Ishikawa (cell line): ENCODE data around the gene RNF183.

Source experiments
- CREB1 ChIP-seq: IDR thresholded peaks from 2 replicates; pipeline ENCODE4 v1.6.1; 2012; ENCODE audit warnings: low read depth
- EGR1 ChIP-seq: IDR thresholded peaks from 2 replicates; pipeline ENCODE4 v1.6.1; 2012
- REST ChIP-seq: IDR thresholded peaks from 2 replicates; pipeline ENCODE4 v1.6.1; 2012; ENCODE audit warnings: low read depth, mild to moderate bottlenecking

- no peak for TF ChIP-seq CREB1
- no peak for TF ChIP-seq EGR1
- no peak for TF ChIP-seq REST
Observed at GRCh38 chr9:113290052-113290607, 13.0 kb downstream of the RNF183 start.
